HuH-7 (cell line): Measurements from ENCODE around the gene RFX7.

ENCODE experiments used
- DNase-seq: peaks from one replicate; pipeline ENCODE4 v3.0.0; 2011; ENCODE audit warnings: low spot score

Gene RFX7

DNA sequence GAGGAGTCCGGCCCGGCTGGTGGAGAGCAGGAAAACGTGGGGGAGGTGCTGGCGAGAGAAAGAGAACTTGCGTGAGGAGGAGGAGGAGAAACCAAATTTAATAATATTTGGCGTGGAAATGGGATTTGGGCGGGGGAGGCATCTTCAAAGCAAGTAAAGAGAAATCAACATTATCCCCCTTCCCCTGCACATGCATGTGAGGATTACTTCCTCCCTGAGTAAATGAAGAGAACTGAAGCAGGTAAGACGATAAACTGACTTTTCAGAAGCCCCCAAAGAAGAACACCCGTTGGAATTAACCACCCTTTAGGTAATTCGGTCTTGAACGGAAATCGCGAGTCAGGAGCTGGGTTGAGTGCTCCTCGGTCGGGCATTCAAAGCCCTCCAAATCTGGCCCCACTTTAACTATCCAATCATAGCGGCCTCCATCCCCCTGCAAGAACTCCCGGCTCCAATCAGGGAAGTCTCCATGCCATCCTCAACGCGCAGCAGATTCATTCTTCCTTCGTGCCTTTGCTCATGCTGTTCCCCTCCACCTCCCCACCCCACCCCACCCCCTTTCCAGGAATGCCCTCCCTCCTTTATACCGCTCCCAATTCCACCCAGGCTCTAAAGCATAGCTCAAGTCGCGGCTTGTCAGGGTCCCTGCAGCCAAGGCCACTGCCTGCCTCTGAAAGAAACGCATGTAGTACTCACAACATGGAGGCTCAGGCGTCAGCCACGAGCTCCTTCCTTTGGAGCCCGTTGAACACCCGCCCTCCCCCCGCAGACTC lies 545 bp upstream of the RFX7 start:
- peak; percentile 74 for DNase-seq

DNA sequence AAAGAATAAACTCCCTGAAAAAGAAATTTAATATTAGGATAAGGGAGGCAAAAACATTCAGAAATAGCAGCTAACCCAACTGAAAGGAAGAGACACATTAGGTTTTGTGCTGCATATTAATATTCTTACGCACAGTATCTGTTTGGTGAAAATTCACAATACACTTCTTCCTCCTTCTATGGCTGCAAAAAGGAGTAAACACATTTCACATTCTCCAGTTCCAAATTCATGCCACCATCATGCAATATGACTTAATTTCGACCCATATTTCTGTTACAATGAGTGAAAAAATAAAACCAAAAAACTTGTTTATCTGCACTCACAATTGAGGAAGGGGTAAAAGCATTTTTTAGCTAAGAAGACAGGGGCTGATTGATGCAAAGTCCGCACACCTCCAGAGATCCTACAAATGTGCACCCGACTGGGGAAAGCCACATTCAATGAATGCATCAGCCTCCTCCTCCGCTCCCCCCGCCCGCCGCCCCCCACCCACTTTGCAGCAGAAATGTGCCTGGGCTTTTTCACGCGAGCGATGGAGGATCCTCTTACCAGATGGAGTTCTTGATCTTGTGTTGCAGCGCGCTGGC lies 1.0 kb downstream of the RFX7 start:
- no peak for DNase-seq

GRCh38 chr15:56241374-56242105 lies 2.1 kb downstream of the RFX7 start:
- no peak for DNase-seq

- no peak for DNase-seq
These were observed 3.3 kb downstream of the RFX7 start for GRCh38 chr15:56240390-56240789.

GRCh38 chr15:56236197-56236596 lies 7.5 kb downstream of the RFX7 start:
- DNase-seq = no peak

GRCh38 chr15:56234804-56235203 lies 8.9 kb downstream of the RFX7 start:
- no peak for DNase-seq

DNA sequence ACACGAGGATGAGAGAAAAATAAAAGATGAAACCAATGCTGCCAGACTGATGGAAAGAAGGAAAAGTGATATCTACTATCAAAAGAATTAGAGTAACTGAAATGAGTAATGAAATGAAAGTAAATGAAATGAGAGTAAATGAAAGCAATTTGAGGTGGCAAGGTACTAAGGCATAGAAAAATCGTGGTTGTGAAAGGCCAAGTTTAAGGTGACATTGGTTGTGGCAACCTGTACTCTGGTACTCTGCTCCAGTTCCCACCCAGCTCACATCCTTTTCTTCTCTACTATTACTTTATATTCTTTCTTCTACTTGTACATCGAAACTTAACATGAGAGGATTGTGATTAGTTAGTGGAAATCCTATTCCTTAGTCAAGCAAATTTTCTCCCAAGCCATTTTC lies 10.1 kb downstream of the RFX7 start:
- no peak for DNase-seq

- DNase-seq = no peak
These were observed 11.6 kb downstream of the RFX7 start for GRCh38 chr15:56232058-56232457.

DNA sequence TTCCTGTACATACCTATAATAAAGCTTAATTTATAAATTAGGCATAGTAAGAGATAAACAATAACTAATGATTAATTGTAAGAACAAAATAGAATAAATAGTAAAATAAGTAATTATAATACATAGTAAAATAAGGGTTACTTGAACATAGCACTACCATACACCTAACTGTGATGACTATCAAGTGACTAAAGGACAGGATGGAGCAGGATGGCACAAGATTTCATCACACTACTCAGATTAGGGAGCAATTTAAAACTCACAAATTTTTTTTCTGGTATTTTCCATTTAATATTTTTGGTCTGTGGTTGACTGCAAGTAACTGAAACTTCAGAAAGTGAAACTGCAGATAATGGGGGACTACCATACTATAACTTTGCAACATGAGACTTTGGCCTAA lies 14.8 kb downstream of the RFX7 start:
- no peak for DNase-seq

- DNase-seq = no peak
These were observed 15.3 kb downstream of the RFX7 start for GRCh38 chr15:56228352-56228751.

DNA sequence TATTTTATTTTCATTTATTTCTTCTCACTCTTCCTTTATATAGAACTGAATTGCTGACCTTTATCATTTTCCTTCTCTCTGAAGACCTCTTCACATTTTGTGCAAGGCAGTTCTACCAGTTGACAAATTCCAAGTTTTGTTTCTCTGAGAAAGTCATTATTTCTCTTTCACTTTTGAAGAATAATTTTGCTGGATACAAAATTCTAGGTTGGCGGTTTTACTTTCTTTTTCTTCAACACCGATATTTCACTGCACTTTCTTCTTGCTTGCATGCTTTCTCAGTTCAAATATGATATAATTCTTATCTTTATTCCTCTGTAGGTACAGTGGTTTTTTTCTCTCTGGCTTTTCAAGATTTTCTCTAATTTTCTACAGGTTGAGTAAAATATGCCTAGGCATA lies 15.9 kb downstream of the RFX7 start:
- no peak for DNase-seq

GRCh38 chr15:56227306-56227705 lies 16.4 kb downstream of the RFX7 start:
- DNase-seq = no peak

DNA sequence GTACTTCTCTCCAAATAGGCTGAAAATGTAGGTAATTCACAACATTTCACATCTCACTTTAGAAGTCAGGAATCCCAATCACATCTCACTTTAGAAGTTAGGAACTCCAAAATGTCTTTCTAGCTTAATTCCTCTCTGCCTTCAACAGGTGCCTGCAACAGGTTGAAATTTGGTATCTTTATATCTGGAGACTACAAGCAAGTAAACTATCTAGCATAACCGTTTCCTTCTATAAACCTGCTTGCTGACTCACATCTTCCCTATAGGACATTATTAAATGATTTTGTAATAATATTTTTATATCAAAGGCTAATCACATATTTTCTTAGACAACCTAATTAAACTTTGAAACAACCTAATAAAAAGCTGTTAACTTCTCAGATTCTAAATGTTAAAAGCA lies 18.2 kb downstream of the RFX7 start:
- DNase-seq = no peak

DNA sequence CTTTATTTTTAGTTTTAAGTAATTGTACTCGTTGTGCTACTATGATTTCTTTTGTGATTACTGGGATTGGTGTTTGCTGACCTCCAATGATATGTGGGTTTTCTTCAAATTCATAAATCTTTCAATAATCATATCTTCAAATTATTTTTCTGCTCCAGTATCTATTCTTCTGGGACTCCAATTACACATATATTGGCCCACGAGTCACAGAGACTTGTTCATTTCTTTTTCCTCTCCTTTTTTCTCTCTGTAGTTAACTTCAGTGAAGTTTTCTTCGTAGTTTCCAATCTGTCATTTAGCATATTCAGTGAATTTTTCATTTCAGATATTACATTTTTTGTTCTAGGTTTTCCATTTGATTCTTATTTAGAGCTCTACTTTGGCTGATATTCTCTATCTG lies 21.4 kb downstream of the RFX7 start:
- DNase-seq = no peak

- no peak for DNase-seq
These were observed 26.3 kb downstream of the RFX7 start for GRCh38 chr15:56217341-56217740.

- no peak for DNase-seq
These were observed 27.9 kb downstream of the RFX7 start for GRCh38 chr15:56215769-56216168.

DNA sequence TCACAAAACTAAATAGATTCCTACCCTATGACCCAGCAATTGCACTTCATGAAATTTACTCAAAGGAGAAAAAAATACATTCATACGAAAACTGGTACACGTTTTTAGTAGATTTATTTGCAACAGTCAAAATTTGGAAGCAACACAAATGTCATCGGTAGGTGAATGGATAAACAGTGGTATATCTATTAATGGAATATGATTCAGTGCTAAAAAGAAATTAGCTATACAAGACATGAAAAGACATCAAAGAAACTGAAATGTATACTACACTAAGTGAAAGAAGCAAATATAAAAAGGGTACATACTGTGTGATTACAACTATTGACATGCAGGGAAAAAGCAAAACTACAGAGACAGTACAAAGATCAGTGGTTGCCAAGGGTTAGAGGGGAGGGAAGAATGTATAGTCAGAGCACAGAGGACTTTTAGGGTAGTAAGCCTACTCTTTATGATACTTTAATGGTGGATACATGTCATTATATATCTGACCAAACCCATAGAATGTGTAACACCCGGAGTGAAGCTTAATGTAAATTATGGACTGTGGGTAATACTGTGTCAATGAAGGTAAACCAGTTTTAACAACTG lies 31.6 kb downstream of the RFX7 start:
- DNase-seq = no peak

DNA sequence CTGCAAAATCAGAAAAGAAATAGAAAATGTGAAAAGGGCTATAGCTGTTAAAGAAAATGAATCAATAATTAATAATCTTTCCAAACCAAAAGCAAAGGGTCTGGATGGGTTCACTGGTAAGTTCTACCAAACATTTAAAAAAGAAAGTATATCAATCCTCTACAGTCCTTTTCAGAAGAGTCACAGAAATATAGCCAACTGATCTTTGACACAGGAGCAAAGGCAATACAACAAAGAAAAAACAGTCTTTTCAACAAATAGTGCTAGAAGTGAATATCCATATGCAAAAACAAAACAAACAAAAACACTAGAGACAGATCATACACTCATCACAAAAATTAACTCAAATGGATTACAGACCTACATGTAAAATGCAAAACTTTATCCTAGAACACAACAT lies 32.6 kb downstream of the RFX7 start:
- no peak for DNase-seq

DNA sequence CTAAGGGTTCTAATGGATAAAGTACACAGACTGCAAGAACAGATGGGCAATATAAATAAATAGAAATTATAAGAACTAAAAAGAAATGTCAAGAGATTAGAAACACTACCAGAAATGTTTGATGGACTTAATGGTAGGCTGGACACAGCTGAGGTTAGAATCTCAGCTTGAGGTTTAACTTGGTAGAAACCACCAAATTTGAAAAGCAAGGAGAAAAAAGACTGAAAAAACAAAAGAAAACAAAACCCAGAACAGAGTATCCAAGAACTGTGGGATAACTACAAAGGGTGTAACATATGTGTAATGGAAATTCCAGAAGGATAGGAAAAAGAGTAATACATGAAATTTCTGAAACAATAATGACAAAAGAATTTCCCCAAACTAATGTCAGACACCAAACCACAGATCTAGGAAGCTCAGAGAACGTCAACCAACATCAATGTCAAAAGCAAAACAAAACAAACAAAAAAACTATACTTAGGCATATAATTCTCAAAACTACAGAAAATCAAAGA lies 35.0 kb downstream of the RFX7 start:
- DNase-seq = no peak

GRCh38 chr15:56208185-56208584 lies 35.5 kb downstream of the RFX7 start:
- DNase-seq = no peak

DNA sequence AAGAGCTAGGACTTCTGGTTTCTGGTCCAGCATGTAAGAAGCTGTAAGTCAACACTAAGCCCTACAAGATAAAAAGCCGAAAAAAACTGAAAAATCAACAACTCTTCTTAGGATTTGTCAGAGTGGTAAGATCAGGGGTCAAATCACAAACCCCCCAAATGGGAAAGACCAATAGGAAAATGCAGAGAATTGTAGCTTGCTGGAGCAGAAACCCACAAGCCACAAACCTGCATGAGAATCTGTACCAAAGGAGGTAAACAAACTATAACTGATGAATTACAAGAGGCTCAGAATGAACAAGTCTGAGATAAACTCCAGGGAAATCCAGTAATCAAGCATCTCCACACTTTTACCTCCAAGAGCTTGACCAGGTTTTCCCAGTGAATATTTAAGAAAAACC lies 36.0 kb downstream of the RFX7 start:
- no peak for DNase-seq

DNA sequence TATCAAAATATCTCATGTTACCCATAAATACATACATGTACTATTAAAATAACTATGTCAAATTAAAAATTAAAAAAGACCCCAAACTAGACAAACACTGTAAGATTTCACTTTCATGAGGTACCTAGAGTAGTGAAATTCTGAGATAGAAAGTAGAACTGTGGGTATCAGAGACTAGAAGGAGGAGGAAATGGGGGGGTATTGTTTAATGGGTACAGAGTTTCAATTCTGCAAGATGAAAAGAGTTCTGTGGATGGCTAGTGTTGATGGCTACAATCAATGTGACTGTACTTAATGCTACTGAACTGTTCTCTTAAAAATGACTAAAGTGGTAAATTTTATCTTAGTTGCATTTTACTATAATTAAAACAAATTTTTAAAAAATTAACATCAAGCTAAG lies 36.6 kb downstream of the RFX7 start:
- DNase-seq = no peak
